Activated CD8-positive, alpha-beta memory T cell treated with anti-CD3 and anti-CD28 coated beads, Interleukin-2, amount 50 U/mL, for 48 hours (primary cell): ENCODE results near the gene TDRD7.

ENCODE experiments used
- DNase-seq: peaks from one replicate; pipeline ENCODE4 v3.0.0-alpha.2; 2020

TDRD7 gene

GRCh38 chr9:97507428-97507984 is 95.6 kb downstream of the TDRD7 start:
- no peak for DNase-seq

DNA sequence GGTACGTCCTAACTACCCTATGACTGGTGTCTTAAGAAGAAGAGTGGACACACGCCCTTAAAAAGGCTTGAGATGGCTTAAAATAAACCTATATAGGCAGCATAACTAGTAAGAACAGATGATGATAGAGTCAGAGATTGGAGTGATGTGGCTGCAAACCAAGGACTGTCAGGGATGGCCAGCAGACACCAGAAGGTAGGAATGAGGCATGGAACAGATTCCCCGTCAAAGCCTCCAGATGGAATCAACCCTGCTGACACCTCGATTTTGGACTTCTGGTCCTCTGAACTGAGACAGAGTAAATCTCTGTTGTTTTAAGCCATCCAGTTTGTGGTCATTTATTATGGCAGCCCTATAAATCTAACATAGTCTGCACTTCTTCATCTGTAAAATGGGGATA is 97.0 kb downstream of the TDRD7 start:
- peak; percentile 10 for DNase-seq

DNA sequence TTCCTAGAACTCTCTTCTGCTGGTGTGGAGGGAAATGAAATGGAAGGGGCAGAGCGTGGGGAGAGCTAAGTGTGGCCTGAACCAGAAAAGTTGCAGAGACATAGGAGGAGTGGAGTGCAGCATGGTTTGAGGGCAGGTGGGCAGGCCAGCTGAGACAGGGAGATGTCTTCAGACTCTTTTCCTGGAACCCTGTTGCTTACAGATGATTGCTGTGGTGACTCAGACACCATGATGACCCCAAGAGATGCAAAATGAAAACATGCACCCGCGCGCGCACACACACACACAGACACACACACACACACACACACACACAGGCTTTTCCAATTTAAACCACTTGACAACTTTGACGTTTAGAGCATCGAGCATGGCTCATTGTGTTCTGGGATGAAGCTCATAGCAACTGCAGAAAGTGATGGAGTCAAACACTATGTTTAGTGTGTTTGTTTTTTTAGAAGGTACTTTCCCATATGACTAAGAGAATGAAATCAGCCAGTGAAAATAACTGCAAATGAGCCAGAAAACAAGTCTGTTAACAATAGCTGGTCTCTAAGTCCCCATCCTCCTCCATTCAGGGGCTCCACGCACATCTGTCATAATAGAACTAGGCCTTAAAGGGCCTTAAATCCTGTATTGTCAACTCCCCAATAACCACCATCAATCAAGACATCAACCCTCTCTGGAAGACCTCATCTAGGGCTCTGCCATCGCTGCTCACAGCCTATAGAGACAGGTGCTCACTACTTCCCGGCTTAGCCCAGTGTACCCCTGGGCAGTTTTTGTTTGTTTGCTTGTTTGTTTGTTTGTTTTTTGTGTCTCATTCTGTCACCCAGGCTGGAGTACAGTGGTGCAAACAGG is 99.1 kb downstream of the TDRD7 start:
- DNase-seq: peak; percentile 49

DNA sequence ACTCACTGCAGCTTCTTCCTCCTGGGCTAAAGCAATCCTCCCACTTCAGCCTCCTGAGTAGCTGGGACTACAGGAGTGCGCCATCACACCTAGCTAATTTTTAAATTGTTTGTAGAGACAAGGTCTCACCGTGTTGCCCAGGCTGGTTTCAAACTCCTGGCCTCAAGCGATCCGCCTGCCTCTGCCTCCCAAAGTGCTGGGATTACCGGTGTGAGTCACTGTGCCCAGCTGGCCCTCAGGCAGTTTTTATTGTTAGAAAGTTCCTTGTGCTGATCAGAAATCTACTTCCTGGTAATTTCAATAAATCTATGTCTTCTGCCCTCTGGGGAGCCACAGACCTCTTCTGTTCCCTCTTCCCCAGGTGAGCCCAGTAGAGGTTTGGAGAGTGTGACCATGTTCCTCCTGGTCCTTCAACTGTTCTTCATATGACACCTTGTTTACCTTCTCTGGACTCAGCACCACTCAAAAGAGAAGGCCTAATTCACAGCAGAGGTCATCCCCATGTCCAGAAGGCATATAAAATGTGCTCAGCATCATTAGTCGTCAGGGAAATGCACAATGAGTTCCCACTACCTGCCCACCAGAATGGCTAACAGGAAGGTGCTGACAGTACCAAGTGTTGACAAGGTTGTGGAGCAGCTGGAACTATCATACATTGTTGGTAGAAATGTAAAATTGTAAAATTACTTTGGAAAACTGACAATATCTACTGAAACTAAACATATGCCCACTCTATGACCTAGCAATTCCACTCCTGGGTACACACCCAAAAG is 99.9 kb downstream of the TDRD7 start:
- peak; percentile 22 for DNase-seq

DNA sequence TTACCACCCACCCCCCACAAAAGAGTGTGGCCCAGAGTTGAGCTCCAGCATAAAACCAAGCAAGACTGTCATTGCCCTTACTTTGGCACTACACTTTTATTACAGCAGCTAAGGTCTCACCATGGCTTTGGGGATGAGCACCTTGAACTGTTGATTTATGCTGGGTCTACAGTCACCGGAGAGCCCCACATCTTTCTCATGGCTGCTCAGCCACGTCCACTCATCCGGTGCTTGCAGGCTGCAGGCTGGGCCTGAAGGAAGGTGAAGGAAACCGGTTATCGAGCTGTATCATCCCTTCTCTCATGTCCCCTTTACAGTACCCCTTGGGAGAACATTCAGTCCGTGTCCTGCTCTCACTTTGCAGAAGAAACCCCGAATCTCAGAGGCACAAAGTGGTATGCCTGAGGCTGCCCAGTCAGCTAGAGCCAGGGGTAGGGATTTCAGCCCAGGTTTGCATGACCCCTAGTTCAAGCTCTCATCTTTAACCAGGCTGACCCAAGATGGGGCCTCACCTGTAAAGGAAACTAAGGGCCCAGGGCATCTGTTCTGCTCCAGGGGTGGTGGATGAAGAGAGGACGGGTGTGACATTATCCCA is 101.2 kb downstream of the TDRD7 start:
- peak; percentile 4 for DNase-seq

- DNase-seq: no peak
Observed at GRCh38 chr9:97514531-97514930, 102.6 kb downstream of the TDRD7 start.

- DNase-seq: no peak
Observed at GRCh38 chr9:97515662-97516061, 103.8 kb downstream of the TDRD7 start.

DNA sequence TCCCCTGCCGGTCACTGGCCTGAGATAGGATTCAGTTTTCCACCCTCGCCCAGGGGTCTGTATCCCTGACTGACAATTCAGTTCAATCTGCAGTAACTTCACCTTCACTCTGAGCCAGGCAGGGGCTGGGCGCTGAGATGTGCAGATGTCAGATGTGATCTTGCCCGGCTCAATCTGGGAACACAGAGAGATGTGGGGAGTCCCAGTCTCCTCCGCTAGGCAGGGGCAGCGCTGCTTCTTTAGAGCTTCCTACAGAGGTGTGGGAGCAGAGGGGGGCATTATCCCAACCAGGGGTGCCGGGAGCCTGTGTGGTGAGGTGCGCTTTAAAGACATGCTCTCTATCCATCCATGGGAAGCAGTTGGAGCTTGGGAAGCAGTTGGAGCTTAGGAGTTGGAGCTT is 104.2 kb downstream of the TDRD7 start:
- no peak for DNase-seq

DNA sequence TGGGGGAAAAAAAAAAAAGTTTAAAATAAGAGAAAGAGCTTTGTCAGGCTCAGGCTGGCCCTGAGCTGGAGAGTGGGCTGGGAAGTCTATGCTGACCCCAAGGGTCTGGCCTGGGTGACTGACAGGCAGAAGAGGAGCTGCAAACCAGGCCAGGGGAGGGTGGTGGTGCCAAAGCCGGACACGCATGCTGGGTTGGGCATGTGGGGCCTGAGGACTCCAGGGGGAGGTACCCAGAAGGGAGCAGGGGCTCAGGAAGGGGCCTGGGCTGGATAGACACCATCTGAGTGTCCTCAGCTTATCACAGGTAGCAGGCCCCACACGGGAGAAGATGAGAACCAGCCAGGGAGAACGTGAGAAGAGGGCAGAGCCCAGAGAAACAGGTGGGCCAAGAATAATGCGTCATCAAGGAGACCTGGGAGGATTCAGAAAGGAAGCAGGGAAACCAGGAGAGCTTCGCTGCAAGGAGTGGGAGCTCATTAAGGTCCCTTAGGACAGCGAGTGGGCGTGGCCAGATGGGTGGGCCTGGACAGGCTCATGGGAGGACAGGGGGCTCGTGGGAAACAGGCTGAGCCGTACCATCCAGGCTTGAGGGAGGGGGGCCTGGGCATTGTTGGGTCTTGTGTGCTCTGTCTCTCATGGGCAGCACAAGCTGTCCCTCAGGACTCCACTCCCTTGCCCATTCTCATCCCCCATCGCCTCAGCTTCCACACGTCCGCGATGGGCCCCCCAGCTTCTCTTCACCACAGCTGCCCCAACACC is 105.6 kb downstream of the TDRD7 start:
- no peak for DNase-seq

- DNase-seq: no peak
Observed at GRCh38 chr9:97518166-97518908, 106.4 kb downstream of the TDRD7 start.

GRCh38 chr9:97518909-97519307 is 107.0 kb downstream of the TDRD7 start:
- no peak for DNase-seq

GRCh38 chr9:97519441-97519970 is 107.6 kb downstream of the TDRD7 start:
- DNase-seq: no peak

GRCh38 chr9:97521576-97522333 is 109.9 kb downstream of the TDRD7 start:
- DNase-seq: no peak

DNA sequence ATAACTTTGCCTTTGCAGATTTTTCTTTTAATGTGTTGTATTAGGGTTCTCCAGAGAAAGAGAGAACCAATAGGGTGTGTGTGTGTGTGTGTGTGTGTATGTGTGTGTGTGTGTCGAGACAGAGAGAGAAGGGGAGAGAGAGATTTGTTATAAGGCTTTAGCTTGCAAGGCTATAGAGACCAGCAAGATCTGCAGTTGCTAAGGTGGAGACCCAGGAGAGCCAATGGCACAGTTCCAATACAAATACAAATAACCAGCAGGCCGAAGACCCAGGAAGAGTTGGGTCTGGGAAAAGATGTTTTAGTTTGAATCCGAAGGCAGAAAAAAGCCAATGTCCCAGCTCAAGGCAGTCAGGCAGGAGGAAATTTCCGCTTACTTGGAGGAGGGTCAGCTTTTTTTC is 112.5 kb downstream of the TDRD7 start:
- DNase-seq: no peak

GRCh38 chr9:97525451-97525850 is 113.6 kb downstream of the TDRD7 start:
- DNase-seq: no peak

- DNase-seq: no peak
Observed at GRCh38 chr9:97526895-97527575, 115.1 kb downstream of the TDRD7 start.

GRCh38 chr9:97527626-97528528 is 116.0 kb downstream of the TDRD7 start:
- no peak for DNase-seq

GRCh38 chr9:97528529-97529230 is 116.8 kb downstream of the TDRD7 start:
- DNase-seq: no peak
